A549 (cell line): ENCODE results near the gene CRK.

Source experiments
- CTCF ChIP-seq: fragments of >200 bp; sonication (Bioruptor Twin); formaldehyde crosslinking; IDR thresholded peaks from 3 replicates; pipeline ENCODE4 v1.5.1; 2016
- ESRRA ChIP-seq: fragments of 150-350 bp; IDR thresholded peaks from 2 replicates; pipeline ENCODE4 v1.6.1; 2014; ENCODE audit warnings: mild to moderate bottlenecking, low read length, borderline replicate concordance
- FOSL2 ChIP-seq, 2 experiments: fragments of 450-650 bp in 1 of 2; fragments of >200 bp in 1 of 2; sonication (Bioruptor Twin) in 1 of 2; formaldehyde crosslinking; IDR thresholded peaks; 2 replicates each; pipeline versions ENCODE4 v1.5.0 to v1.6.1; 2016 to 2020; ENCODE audit warnings: mild to moderate bottlenecking in 1 of 2, moderate library complexity in 1 of 2
- HDAC2 ChIP-seq: fragments of 200-600 bp; sonication (generic); IDR thresholded peaks from 2 replicates; pipeline ENCODE4 v1.6.1; 2016
- HOXA7 ChIP-seq: fragments of 250-450 bp; sonication (Bioruptor Pico); IDR thresholded peaks from 2 replicates; pipeline ENCODE4 v1.5.0; 2020; ENCODE audit warnings: mild to moderate bottlenecking, moderate library complexity
- JUN ChIP-seq, 2 experiments: fragments of >200 bp; sonication (Bioruptor Twin); formaldehyde crosslinking; IDR thresholded peaks; 2 replicates in 1 of 2; 3 replicates in 1 of 2; pipeline ENCODE4 v1.6.1; 2016 to 2017
- MAX ChIP-seq: IDR thresholded peaks from 2 replicates; pipeline ENCODE4 v1.6.1; 2012
- PBX3 ChIP-seq: IDR thresholded peaks from 2 replicates; pipeline ENCODE4 v1.6.1; 2012
- POLR2A ChIP-seq: IDR thresholded peaks from 2 replicates; pipeline ENCODE4 v1.6.1; 2012; ENCODE audit warnings: mild to moderate bottlenecking, low read length
- RAD21 ChIP-seq, 2 experiments: fragments of >200 bp in 1 of 2; sonication (Bioruptor Twin) in 1 of 2; formaldehyde crosslinking in 1 of 2; IDR thresholded peaks in 1 of 2; conservative IDR thresholded peaks in 1 of 2; 2 replicates in 1 of 2; 3 replicates in 1 of 2; pipeline ENCODE4 v1.6.1; 2012 to 2018; ENCODE audit warnings: inconsistent platforms in 1 of 2
- SMC3 ChIP-seq: fragments of >200 bp; sonication (Bioruptor Twin); formaldehyde crosslinking; IDR thresholded peaks from 3 replicates; pipeline ENCODE4 v1.6.1; 2018; ENCODE audit warnings: inconsistent platforms

- TF ChIP-seq RAD21 (conservative IDR thresholded peaks at IDR 0.05 in 1 of 2, IDR thresholded peaks at IDR 0.05 in 1 of 2) (no peak), HOXA7 (CRISPR knock-in tag) (no peak), PBX3 (no peak), POLR2A (no peak), CTCF (no peak), MAX (no peak), HDAC2 (no peak), FOSL2 (IDR thresholded peaks at IDR 0.05) (no peak), FOSL2 (CRISPR knock-in tag; IDR thresholded peaks at IDR 0.05) (no peak), SMC3 (no peak), JUN (IDR thresholded peaks at IDR 0.05) (no peak), ESRRA (no peak)
Observed at GRCh38 chr17:1464186-1464585, 8.2 kb upstream of the CRK start.
